Fibroblast of skin of abdomen (primary cell): ENCODE measurements around the gene WDR55.
"Not testable (repeated sequence)": the region's sequence is repeated elsewhere in the genome, so short reads cannot be mapped to it uniquely, and the experiment has no call there.

Source experiments
- DNase-seq: peaks from one replicate; pipeline ENCODE4 v3.0.0-alpha.2; 2013

Gene WDR55

GRCh38 chr5:140711794-140712193 lies 47.1 kb downstream of the WDR55 start:
- DNase-seq, result no peak

- DNase-seq, result no peak
These were observed 48.9 kb downstream of the WDR55 start for GRCh38 chr5:140713562-140714094.

- DNase-seq, result not testable (repeated sequence)
These were observed 51.5 kb downstream of the WDR55 start for GRCh38 chr5:140716238-140716637.

- no peak for DNase-seq
These were observed 53.5 kb downstream of the WDR55 start for GRCh38 chr5:140718266-140718592.

- DNase-seq, result not testable (repeated sequence)
These were observed 56.0 kb downstream of the WDR55 start for GRCh38 chr5:140720738-140721137.

GRCh38 chr5:140721395-140721794 lies 56.7 kb downstream of the WDR55 start:
- not testable (repeated sequence) for DNase-seq
